PFSK-1 (cell line): Measurements from ENCODE around the gene FRMD4A.

Source experiments
- POLR2AphosphoS5 ChIP-seq: IDR thresholded peaks from 2 replicates; pipeline ENCODE4 v1.6.1; 2012; ENCODE audit warnings: low read depth, mild to moderate bottlenecking, control low read depth, low read length, moderate library complexity
- TAF1 ChIP-seq: IDR thresholded peaks from 2 replicates; pipeline ENCODE4 v1.6.1; 2012; ENCODE audit warnings: low read length, control low read depth, borderline replicate concordance; ENCODE audit not compliant: insufficient read depth

DNA sequence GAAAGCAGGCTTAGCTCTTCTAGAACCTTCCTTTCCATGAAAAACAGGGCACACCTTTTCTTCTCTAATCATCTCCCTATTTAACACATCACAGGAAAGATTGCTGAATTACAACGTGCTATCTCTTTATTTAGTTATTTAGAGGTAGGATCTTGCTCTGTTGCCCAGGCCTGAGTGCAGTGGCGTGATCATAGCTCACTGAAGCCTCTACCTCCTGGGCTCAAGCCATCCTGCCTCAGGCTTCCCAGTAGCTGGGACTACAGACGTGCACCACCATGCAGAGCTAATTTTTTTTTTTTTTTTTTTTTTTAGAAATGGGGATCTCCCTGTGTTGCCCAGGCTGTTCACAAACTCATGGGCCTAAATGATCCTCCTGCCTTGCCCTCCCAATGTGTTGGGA is 492.8 kb downstream of the FRMD4A start:
- TF ChIP-seq POLR2AphosphoS5 (no peak), TAF1 (no peak)
